H1 (cell line): ENCODE measurements around the gene LTBP4. TPM values are rescaled to one million over a fixed set of nuclear protein-coding genes. Genes with fewer than 3 reads are reported as not detected.

ENCODE experiments used
- CBX5 ChIP-seq: fragments of 300-800, 300-1000 bp; sonication (generic); IDR thresholded peaks from 2 replicates; pipeline ENCODE4 v1.7.1; 2016; ENCODE audit warnings: antibody characterized with exemption, low read length, low read depth
- JUN ChIP-seq: IDR thresholded peaks from 2 replicates; pipeline ENCODE4 v1.6.1; 2011; ENCODE audit warnings: low read depth, mild to moderate bottlenecking, improper control_type of control experiment, low read length
- PHF8 ChIP-seq: fragments of 200-600 bp; sonication (generic); conservative IDR thresholded peaks from 2 replicates; pipeline ENCODE4 v1.7.1; 2012; ENCODE audit warnings: low read depth, mild to moderate bottlenecking, inconsistent platforms, low read length, moderate library complexity
- TAF1 ChIP-seq: IDR thresholded peaks from 2 replicates; pipeline ENCODE4 v1.6.1; 2011; ENCODE audit warnings: mild to moderate bottlenecking, low read depth, low read length
- polyA plus RNA-seq, 7 experiments: library from polyadenylated mRNA; depleted of rRNA in 3 of 7; stranded (reverse) in 5 of 7; unstranded in 2 of 7; fragments of >200 nt in 5 of 7; fragments of 200-250 nt in 2 of 7; gene quantifications; 1 replicate in 5 of 7; 2 replicates in 1 of 7; 4 replicates in 1 of 7; pipeline versions ENCODE4 v1.2.1 to v1.2.3, GENCODE V29; 2011 to 2013; ENCODE audit warnings: missing spikeins in 2 of 7, mixed read lengths in 2 of 7
- total RNA-seq: library from RNA; stranded (reverse); fragmentation: NEBNext Ultra II Directional; extraction: Animal tissue kit (Norgen Biotek cat#: 25700); gene quantifications from 2 replicates; pipeline ENCODE4 v1.2.1, GENCODE V29; 2021

Gene LTBP4
- total and polyA plus RNA-seq, 2 of the 8 experiments (the other 6 are each of a cell fraction or from before 2014, with no cell fraction given), result 54.5 to 77.1 TPM

GRCh38 chr19:40625406-40626120, 24.4 kb downstream of the LTBP4 start (continued):
- TF ChIP-seq PHF8, result no peak
- no peak for TF ChIP-seq TAF1
- no peak for TF ChIP-seq JUN
- no peak for TF ChIP-seq CBX5
